Rectal smooth muscle tissue (tissue), 1 donor: ENCODE results near the gene SLC26A2.

ENCODE experiments used
- H3K27ac ChIP-seq: one replicate; pipeline ENCODE4 v1.7.0; 2013; ENCODE audit warnings: low read depth, low read length, inconsistent platforms
- H3K27me3 ChIP-seq: one replicate; pipeline ENCODE4 v1.7.0; 2013; ENCODE audit warnings: low read length; ENCODE audit not compliant: control insufficient read depth, insufficient read depth
- H3K36me3 ChIP-seq: one replicate; pipeline ENCODE4 v1.7.0; 2013; ENCODE audit warnings: low read length; ENCODE audit not compliant: control insufficient read depth, insufficient read depth
- H3K4me1 ChIP-seq: one replicate; pipeline ENCODE4 v1.7.0; 2013; ENCODE audit warnings: low read length; ENCODE audit not compliant: control insufficient read depth, insufficient read depth
- H3K4me3 ChIP-seq: one replicate; pipeline ENCODE4 v1.7.0; 2013; ENCODE audit warnings: low read length
- H3K9ac ChIP-seq: one replicate; pipeline ENCODE4 v1.7.0; 2013; ENCODE audit warnings: low read length

SLC26A2 gene

DNA sequence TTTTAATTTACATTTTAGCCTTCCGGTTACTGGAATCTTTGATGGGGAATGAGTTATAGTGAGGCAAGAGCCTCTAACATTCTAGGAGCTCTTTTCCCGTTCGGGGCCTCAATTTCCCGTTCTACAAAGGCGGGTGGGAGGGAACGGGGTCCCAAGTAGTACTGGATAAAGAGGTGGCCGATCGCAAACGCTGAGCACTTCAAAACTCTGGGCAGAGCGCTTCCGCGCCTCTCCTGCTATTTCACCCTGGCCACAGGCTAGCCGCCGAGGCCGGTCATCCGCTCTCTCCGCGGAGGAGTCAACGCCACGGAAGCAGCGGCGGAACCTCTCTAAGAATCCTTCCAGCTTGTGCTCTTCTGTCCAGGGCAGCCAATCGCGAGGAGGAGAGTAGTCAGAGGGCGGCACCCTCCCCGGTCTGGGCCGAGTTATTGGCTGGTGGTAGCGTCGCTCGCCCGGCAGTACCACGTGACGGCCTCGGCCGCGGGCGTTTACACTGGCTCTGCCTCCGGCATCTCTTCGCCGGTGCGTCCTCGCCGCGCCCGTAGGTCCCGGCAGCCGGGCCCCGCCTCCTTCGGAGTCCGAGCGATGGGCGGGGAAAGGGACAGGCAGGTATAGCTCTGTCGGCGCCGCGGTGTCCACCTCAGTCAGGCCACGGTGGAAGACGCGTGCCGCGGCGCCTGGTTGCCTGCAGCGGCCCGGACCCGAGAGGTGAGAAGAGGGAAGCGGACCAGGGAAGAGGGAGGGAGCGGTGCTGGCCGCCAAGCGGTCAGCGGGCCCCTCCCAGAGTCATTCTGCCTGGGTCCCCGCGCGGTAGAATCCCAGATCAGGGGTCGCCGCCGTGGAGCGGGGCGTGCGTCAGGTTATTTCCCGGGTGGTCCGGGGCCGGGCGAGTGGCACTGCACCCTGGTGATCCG, at the start of gene SLC26A2:
SLC26A2 (plus strand) TSS at position 487 of the 914 bp plus-strand sequence. CDS start 16,895 bp downstream, outside the sequence.
- Histone ChIP-seq H3K36me3 (no peaks in the 10 kb centered on the region), H3K27me3 (no peaks in the 10 kb centered on the region), H3K9ac (peak within 1 kb of the TSS; percentile 83), H3K4me1 (peaks cover 6% of the 10 kb centered on the region), H3K4me3 (peak within 1 kb of the TSS; percentile 77), H3K27ac (peak within 1 kb of the TSS; percentile 91)

DNA sequence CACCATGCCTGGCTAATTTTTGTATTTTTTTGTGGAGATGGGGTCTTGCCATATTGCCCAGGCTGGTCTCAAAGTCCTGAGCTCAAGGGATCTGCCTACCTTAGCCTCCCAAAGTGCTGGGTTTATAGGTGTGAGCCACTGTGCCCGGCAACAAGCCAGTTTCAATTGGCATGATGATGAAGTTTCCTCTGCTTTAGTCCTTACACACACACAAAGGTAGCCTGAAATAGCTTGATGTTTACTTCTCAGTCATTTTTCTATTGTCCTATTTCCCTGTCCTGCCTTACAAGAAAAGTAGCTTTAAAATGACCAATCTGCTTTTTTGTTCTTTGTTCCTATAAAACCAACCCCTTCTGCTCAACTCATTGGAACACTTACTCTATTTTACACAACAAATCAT, 49.5 kb upstream of the SLC26A2 start:
- Histone ChIP-seq H3K9ac (no peak overlapping the region), H3K27ac (no peak overlapping the region), H3K4me1 (no peaks in the 10 kb centered on the region), H3K36me3 (no peaks in the 10 kb centered on the region), H3K27me3 (no peaks in the 10 kb centered on the region), H3K4me3 (no peak overlapping the region)

DNA sequence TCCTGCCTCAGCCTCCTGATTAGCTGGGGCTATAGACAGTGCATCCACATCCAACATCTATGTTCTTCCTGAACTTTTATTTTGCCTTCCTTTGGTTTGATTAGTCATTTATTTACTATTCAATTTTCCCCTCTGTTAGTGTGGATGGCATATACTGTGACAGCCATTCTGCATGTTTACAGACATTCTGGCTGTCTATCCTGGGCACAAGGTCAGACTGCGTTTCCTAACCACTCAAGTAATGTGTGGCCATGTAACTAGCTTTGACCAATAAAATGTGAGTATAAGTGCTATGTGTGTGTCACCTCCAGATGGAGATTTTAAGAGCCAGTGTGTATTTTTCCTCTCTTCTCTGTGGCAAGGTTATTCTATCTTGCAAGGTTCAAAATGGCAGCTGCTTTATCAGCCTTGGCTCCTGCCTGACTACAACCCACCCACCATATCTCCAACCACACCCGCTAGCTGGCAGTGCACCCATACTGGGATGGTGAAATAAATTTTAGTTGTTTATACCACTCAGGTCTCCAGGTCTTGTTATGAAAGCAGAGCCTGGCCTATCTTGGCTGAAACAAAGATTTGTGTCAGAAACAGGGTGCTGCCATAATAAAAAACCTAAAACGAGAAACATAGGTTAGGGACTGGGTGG, 48.2 kb upstream of the SLC26A2 start:
- H3K36me3 ChIP-seq: no peaks in the 10 kb centered on the region
- no peak overlapping the region for H3K9ac ChIP-seq
- no peak overlapping the region for H3K27ac ChIP-seq
- no peaks in the 10 kb centered on the region for H3K27me3 ChIP-seq
- no peaks in the 10 kb centered on the region for H3K4me1 ChIP-seq
- H3K4me3 ChIP-seq: no peak overlapping the region

DNA sequence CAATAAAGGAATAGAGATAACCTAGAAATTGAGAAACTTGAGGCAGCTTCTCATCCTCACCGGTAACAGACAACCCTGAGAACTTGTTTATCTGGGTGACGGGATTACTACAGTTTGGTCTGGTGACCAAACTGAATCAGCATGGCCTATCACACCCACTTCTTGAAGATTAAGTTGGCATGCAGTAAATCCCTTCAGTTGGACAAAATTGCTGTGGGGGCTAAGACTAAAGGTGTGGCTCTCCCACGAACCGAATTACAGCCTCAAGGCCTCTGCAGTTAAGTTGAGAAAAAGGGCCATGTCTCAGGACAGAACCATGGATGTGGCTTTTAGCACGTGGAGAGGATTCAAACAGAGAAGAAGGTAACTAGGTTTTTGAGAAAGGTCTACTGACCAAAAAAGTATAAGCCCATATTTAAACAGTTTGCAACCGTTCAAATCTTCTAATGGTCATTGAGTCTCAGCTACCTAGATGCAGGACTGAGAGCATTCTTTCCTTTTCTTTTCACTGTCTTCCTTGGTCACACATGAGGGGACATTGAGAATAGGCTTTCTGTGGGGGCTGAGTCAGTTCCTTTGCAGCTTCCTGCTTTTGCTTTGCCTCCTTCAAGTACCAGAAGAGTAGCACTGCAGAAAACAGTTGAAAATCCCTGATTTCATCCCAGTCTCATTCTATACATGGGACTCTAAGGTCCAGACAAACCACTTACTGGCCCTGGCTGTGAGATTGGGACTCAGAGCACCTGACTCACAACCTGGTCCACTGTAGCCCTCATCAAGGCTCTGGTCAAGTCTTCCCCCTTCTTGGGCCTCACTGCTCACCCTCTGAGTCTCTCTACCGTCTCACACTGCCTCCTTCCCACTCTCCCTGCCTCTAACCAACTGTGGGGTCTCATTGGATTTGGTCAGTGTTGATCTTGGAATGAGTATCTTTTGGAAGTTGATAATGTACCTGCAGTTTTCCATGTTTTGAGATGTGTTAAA, 46.8 kb upstream of the SLC26A2 start:
- Histone ChIP-seq H3K27me3 (no peaks in the 10 kb centered on the region), H3K4me1 (no peaks in the 10 kb centered on the region), H3K4me3 (no peak overlapping the region), H3K27ac (no peak overlapping the region), H3K36me3 (no peaks in the 10 kb centered on the region), H3K9ac (no peak overlapping the region)

DNA sequence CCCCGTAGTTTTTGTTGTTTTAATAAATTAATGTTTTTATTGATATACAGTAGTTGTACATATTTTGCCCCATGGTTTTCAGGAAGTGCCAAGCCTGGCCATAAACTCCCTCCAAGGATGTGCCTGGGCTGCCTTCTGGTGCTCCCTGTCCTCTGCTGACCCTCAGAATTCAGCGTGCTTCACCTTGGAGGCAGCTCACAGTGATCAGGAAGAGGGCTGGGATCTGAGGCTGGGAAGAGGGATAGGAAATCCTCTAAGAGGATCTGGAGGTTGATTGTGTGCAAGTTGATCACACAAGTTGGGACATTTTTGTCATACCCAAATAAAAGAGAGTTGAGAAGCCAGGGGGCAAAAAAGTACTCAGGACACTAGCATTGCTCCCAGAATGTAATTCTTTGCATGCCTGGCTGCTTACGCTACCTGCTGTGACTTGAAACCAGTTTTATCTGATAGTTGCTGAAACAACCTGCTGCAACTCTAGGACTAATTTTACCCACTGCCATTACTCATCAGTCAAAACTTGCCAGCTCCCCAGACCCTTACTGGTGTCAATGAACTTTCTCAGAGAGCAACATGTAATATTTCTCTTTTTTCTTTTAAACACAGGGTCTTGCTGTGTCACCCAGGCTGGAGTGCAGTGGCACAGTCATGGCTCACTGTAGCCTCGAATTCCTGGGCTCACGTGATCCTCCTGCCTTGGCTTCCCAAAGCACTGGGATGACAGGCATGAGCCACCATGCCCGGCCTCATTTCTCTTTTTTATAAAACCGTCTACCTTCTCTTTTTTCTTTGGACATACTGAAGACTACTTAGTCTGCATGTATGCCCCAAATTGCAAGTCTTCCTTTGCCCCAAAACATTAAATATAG, 44.9 kb upstream of the SLC26A2 start:
- H3K4me1 ChIP-seq: no peaks in the 10 kb centered on the region
- no peak overlapping the region for H3K4me3 ChIP-seq
- no peaks in the 10 kb centered on the region for H3K36me3 ChIP-seq
- H3K27ac ChIP-seq: no peak overlapping the region
- H3K27me3 ChIP-seq: no peaks in the 10 kb centered on the region
- H3K9ac ChIP-seq: no peak overlapping the region

DNA sequence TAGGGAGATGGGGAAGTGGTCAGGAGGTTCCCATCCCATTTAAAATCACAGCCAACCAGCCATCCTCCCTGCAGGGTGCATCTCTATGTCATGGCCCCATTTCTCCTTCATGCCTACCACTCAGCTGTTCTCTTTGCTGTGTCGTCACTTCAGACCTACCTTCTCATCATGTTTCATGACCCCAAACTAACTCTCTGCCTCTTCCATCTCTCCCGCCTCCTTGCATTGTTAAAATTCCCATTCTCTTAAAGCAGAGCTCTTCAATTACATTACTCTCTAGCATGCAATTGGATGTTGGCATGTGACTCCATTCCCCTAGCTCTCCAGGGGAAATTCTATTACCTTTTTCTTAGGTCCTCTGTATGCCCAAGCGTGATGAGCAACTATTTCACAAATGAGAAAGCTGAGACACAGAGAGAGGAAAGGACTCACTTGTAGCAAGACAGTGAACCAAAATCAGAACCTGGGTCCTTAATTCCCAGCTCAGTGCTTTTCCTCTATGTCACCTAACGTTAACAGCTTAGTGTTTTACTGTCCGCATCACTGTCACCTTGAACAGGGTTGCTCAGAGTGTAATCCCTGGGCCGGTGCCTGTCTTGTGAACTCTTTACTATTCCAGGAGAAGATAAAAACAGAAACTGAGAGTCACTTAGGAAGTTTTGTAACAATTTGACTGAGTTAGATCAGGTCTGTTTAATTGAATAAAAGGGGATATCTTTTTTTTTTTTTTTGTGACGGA, 44.1 kb upstream of the SLC26A2 start:
- no peaks in the 10 kb centered on the region for H3K4me1 ChIP-seq
- no peaks in the 10 kb centered on the region for H3K27me3 ChIP-seq
- H3K4me3 ChIP-seq: no peak overlapping the region
- H3K36me3 ChIP-seq: no peaks in the 10 kb centered on the region
- H3K9ac ChIP-seq: no peak overlapping the region
- no peak overlapping the region for H3K27ac ChIP-seq

DNA sequence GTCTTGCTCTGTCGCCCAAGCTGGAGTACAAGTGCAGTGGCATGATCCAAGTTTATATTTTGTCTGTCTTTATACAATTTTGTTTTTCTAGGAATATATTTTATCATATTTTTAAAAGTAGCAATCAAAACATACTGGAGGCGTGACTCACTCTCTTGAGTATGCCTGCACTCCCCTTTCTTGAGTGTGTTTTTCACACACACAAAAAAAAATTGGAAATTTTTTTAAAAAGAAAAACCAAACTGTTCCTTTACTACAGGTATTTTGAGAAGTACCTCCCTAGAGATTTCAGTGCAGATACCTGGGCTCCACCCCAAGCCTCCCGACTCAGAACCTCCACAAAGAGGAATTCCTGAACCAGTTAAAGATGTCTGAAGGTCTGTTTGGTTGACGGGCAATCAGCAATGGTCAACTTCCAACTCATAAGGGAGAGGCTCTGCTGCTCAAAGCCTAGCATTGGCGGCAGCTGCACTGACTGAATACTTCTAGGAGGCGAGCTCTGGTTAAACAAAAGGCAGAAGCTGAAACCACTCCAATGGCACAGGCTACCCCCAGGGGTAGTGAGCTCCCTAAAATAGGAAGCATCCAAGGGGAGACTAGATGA, 43.4 kb upstream of the SLC26A2 start:
- Histone ChIP-seq H3K9ac (no peak overlapping the region), H3K36me3 (no peaks in the 10 kb centered on the region), H3K27me3 (no peaks in the 10 kb centered on the region), H3K4me3 (no peak overlapping the region), H3K4me1 (no peaks in the 10 kb centered on the region), H3K27ac (no peak overlapping the region)

DNA sequence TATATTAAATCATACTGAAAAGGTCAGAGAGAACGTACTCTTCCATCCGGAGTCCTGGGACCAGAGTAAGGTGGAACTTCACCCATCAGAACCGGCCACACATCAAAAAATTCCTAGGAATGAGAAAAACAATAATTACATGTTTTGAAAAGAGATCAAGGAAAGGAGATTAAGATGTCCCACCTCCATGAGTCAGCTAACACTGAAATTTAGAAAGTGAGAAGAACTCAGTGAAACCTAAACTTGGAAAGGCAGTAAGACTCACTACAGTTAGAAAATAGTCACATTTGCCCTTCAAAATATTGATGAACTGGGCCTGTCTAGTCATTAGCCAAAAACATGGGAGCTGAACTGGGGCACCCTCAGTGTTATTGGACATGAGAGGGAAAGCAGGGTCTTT, 39.0 kb upstream of the SLC26A2 start:
- no peak overlapping the region for H3K4me3 ChIP-seq

DNA sequence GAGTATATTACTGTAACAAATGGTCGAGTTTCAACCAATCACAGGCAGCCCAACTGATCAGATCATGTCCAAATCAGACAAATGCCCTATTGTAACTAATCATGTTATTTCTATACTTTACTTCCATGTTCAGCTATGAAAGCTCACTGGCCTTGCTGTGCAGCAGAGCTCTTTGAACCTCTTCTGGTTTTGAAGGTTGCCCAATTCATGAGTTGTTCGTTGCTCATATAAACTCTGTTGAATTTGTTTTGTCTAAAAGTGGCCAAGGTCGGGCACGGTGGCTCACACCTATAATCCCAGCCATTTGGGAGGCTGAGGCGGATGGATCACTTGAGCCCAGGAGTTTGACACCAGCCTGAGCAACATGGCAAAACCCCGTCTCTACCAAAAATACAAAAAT, 37.6 kb upstream of the SLC26A2 start:
- H3K27ac ChIP-seq: no peak overlapping the region
- no peak overlapping the region for H3K4me3 ChIP-seq
- H3K4me1 ChIP-seq: no peaks in the 10 kb centered on the region
- no peaks in the 10 kb centered on the region for H3K27me3 ChIP-seq
- H3K9ac ChIP-seq: no peak overlapping the region
- no peaks in the 10 kb centered on the region for H3K36me3 ChIP-seq

More for the DNA sequence above, 39.0 kb upstream of the SLC26A2 start:
- no peak overlapping the region for H3K27ac ChIP-seq
- H3K4me1 ChIP-seq: no peaks in the 10 kb centered on the region
- no peaks in the 10 kb centered on the region for H3K36me3 ChIP-seq
- H3K27me3 ChIP-seq: no peaks in the 10 kb centered on the region
- H3K9ac ChIP-seq: no peak overlapping the region

DNA sequence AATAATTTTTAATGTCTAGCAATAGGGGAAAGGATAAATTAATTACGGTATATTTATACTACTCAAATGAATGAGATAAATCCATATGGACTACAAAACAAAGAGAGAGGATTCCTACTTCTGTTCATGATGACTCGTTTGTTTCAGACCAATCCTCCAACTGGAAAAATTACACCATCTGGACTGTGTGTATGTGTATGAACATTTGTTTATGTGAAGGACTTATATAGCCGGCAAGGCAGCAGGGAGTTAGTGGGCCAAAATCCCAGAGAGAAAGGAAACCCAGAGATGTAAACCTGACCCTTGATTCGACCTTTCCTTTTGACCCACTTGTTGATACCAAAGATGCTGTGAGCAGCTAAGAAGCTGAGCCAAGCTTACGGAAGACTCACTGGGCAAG, 36.1 kb upstream of the SLC26A2 start:
- Histone ChIP-seq H3K4me1 (no peaks in the 10 kb centered on the region), H3K27me3 (no peaks in the 10 kb centered on the region), H3K4me3 (no peak overlapping the region), H3K9ac (no peak overlapping the region), H3K27ac (no peak overlapping the region), H3K36me3 (no peaks in the 10 kb centered on the region)
